ENCODE results near the gene RNU7-1.
"Not testable (repeated sequence)": the region's sequence is repeated elsewhere in the genome, so short reads cannot be mapped to it uniquely, and the experiment has no call there.

The RNU7-1 gene

DNA sequence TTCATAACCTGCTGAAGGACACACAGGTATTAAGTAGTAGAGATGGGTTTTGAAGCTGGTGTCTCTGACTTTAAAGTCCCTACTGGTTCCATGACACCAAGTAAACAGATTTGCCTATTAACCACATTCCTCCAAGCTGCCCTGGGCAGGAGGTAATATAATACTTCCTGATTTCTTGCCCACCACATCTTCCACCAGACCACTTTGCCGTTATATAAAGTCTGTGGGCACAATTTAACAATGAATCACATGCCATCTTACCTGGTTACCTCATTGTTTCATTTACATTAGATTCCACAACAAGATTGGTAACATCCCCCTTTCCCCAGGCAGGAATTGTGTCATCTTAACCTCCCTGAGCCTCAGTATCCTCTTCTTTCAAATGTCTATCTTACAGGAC, 39.9 kb upstream of the RNU7-1 start:
- TF ChIP-seq, protein P1, sequence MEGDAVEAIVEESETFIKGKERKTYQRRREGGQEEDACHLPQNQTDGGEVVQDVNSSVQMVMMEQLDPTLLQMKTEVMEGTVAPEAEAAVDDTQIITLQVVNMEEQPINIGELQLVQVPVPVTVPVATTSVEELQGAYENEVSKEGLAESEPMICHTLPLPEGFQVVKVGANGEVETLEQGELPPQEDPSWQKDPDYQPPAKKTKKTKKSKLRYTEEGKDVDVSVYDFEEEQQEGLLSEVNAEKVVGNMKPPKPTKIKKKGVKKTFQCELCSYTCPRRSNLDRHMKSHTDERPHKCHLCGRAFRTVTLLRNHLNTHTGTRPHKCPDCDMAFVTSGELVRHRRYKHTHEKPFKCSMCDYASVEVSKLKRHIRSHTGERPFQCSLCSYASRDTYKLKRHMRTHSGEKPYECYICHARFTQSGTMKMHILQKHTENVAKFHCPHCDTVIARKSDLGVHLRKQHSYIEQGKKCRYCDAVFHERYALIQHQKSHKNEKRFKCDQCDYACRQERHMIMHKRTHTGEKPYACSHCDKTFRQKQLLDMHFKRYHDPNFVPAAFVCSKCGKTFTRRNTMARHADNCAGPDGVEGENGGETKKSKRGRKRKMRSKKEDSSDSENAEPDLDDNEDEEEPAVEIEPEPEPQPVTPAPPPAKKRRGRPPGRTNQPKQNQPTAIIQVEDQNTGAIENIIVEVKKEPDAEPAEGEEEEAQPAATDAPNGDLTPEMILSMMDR (IDR thresholded peaks at IDR 0.05; ENCODE audit: insufficient read depth, low read depth, low read length, missing control alignments) = no peak
- H3K4me3 ChIP-seq (ENCODE audit: low read depth, low read length) = no peak overlapping the region
- no peak for DNase-seq (ENCODE audit: low read depth)

DNA sequence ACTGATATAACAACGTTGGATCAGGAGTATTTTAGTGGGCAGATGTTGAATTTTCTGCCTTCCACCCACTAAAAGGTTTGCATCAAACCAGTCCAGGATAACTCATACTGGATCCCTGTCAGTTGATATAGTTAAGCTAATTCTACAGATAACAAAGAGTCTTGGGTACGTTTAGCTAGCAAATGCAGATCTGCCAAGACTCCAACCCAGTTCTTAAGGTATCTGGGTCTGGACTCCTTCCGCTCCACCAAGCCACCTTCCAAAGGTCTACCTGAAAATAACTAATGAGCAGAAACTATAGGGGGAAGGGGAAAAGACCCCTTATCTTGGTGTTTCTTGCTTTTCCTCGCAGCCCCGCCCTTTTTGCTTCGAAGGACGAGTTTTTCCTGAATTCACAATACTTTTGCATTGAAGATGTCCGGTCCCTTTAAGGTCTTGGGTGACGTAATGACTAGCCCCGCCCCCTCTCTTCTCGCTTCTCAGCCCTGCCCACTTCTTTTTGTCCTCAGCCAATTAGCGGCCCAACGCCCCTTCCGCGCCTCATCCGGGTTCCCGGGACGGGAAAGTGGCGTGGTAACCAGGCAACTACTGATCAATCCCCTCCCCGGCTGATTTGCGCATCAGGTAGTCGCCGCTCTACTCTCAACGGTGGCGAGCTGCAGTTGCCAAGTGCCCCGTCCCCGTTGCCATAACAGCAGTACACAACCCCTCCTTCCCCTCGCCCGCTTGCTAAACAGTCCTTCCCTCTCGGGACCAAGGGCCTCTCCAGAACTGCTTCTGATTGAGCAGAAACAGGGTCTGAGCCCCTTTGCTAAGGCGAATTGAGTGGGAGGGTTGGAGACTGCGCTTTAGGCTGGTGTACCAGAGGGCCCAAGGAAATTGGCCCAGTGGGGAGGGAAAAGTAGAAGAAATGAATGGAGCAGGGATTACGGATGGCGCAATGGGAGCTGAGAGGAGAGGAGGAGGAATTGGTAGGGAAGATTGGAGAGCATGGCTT, 39.0 kb upstream of the RNU7-1 start, which contains the start of gene LRRC23:
LRRC23 (plus strand) TSS at position 543 of the 997 bp plus-strand sequence. CDS start 812 bp downstream, outside the sequence.
- TF ChIP-seq, protein P1 (IDR thresholded peaks at IDR 0.05; ENCODE audit: insufficient read depth, low read depth, low read length, missing control alignments) = no peak
- peak within 1 kb of the TSS; percentile 88 for H3K4me3 ChIP-seq (ENCODE audit: low read depth, low read length)
- DNase-seq (ENCODE audit: low read depth) = peak; percentile 97

DNA sequence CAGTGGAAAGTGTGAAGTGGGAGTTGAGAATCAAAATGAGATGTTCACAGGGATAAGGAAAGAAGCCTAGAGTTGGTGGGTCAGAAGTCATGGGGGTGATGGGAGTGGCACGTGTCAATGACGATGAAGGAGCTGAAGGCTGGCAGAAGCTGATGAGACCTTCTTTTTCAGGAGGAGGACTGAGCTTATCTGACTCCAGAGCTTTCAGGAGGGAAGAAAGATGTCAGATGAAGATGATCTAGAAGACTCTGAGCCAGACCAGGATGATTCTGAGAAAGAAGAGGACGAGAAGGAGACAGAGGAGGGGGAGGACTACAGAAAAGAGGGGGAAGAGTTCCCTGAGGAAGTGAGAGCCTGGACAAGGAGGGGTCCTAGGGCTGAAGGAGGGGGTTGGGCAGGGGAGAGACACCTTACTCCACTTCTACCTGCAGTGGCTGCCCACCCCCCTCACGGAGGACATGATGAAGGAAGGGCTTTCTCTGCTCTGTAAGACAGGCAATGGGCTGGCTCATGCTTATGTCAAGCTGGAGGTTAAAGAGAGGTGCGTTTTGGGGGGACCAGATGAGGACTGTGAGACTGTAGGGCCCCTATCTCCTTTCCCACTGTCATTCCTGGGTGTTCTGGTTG, 38.1 kb upstream of the RNU7-1 start:
- TF ChIP-seq, protein P1 (IDR thresholded peaks at IDR 0.05; ENCODE audit: insufficient read depth, low read depth, low read length, missing control alignments) = no peak
- H3K4me3 ChIP-seq (ENCODE audit: low read depth, low read length) = peak overlapping the region; percentile 88
- no peak for DNase-seq (ENCODE audit: low read depth)

DNA sequence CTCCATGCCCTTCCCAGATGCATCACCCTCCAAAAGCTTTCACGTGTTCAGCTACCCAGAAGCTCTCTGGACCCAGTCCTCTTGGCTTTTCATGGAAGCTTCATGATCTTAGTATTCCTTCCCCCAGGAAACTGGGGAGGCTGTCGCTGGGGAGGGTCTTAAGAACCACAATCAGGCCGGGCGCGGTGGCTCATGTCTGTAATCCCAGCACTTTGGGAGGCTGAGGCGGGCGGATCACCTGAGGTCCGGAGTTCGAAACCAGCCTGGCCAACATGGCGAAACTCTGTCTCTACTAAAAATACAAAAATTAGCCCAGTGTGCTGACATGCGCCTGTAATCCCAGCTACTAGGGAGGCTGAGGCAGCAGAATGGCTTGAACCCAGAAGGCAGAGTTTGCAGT, 35.5 kb upstream of the RNU7-1 start:
- DNase-seq (ENCODE audit: low read depth); H3K4me3 ChIP-seq (ENCODE audit: low read depth, low read length): not testable (repeated sequence)

DNA sequence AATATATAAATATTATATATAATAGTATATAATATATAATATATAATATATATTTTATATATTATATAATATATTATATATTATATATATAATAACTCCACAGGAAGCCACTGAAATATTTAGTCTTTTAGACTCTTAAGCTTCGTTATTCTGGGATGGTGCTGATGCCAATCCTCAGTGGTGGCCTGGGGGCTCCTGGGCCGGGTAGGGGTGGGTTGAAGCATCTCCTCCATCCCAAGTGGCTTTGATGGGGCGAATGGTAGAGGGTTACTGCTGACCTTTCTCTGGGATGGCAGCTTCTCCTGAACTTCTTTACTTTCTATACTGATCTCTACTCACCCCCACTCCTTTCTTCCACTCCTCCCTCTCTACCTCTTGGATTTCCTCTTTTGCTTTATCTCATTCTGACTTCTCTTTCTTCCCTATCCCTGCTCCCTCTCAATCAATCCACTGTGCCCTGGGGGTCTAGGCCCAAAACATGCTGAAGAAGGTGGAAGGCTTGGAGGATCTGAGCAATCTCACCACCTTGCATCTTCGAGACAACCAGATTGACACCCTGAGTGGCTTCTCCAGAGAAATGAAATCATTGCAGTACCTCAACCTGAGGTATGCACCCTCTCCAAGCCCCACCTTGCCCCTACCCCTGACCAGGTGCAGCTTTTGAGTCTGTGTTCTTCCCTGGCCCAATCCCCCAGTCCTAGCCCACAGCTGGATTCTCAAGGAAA, 34.0 kb upstream of the RNU7-1 start:
- TF ChIP-seq, protein P1 (IDR thresholded peaks at IDR 0.05; ENCODE audit: insufficient read depth, low read depth, low read length, missing control alignments) = no peak
- no peak overlapping the region for H3K4me3 ChIP-seq (ENCODE audit: low read depth, low read length)
- DNase-seq (ENCODE audit: low read depth) = no peak

DNA sequence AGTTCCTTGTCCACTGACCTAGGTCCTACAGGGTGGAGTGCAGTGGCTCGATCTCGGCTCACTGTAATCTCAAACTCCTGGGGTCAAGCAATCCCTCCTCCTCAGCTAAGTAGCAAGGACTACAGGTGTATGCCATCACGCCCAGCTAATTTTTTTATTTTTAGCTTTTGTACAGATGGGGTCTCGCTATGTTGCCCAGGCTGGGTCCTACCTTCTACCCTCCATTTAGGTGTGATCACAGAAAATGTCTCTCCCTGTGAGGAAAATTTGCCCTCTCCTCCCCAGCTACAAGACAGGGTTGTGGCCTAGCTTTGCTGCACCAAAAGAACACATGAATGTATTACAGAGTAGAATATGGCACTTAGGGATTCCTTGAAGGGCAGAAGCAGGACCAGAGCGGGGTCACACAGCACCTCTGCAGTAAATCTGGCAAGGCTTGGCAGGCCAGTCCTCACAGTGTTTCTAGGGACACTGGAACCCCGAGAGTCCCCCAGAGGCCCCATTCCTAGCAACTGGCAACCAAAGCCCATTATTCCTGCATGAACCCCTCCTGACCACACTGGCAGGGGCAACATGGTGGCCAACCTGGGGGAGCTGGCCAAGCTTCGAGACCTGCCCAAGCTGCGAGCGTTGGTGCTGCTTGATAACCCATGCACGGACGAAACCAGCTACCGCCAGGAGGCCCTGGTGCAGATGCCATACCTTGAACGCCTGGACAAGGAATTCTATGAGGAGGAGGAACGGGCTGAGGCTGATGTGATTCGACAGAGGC, 31.3 kb upstream of the RNU7-1 start:
- no peak overlapping the region for H3K4me3 ChIP-seq (ENCODE audit: low read depth, low read length)
- TF ChIP-seq, protein P1 (IDR thresholded peaks at IDR 0.05; ENCODE audit: insufficient read depth, low read depth, low read length, missing control alignments) = no peak
- no peak for DNase-seq (ENCODE audit: low read depth)

Measured in GM12865 (cell line).